Astrocyte of the spinal cord (primary cell): ENCODE measurements around the gene GFER.
A peak's percentile ranks its signal among the peaks of the same experiment; 100 is the strongest.

ENCODE experiments used
- DNase-seq: peaks from one replicate; pipeline ENCODE4 v3.0.0; 2011; ENCODE audit warnings: low read depth, low spot score
- H3K4me3 ChIP-seq: 2 replicates; pipeline ENCODE4 v1.5.1; 2011; ENCODE audit warnings: low read depth, mild to moderate bottlenecking, low read length, moderate library complexity
- in situ Hi-C: cut with HindIII; loops from 2 replicates; pipeline ENCODE4 v1.10.0; 2017; ENCODE audit warnings: low sequenced_read_pairs
- TF ChIP-seq, protein P1 (sequence below): IDR thresholded peaks from 2 replicates; pipeline ENCODE4 v1.5.1; 2012; ENCODE audit warnings: low read depth, mild to moderate bottlenecking, low read length, inconsistent platforms

GFER gene

DNA sequence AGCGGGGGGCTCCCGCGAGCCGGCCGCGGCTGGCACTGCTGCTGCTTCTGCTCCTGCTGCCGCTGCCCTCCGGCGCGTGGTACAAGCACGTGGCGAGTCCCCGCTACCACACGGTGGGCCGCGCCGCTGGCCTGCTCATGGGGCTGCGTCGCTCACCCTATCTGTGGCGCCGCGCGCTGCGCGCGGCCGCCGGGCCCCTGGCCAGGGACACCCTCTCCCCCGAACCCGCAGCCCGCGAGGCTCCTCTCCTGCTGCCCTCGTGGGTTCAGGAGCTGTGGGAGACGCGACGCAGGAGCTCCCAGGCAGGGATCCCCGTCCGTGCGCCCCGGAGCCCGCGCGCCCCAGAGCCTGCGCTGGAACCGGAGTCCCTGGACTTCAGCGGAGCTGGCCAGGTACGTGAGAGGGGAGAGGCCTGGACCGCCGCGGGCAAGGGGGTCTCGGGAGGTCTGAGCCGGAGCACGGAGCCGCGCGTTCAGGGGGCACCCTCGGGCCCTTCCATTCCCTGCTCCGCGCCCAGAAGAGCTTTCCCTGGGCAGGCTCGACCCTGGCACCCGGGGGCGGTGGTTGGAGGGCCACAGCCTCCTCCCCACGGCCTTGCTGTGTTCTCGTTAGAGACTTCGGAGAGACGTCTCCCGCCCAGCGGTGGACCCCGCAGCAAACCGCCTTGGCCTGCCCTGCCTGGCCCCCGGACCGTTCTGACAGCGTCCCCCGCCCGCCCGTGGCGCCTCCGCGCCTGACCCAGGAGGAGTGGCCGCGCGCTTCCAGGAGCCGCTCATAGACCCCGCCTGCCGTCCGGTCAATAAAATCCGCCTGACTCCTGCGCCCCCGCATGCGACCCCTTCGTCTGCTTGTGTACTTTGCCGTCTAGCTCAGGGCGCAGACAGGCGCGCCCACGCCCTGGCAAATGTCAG lies 36.2 kb downstream of the GFER start:
- no peak for DNase-seq
- TF ChIP-seq, protein P1, sequence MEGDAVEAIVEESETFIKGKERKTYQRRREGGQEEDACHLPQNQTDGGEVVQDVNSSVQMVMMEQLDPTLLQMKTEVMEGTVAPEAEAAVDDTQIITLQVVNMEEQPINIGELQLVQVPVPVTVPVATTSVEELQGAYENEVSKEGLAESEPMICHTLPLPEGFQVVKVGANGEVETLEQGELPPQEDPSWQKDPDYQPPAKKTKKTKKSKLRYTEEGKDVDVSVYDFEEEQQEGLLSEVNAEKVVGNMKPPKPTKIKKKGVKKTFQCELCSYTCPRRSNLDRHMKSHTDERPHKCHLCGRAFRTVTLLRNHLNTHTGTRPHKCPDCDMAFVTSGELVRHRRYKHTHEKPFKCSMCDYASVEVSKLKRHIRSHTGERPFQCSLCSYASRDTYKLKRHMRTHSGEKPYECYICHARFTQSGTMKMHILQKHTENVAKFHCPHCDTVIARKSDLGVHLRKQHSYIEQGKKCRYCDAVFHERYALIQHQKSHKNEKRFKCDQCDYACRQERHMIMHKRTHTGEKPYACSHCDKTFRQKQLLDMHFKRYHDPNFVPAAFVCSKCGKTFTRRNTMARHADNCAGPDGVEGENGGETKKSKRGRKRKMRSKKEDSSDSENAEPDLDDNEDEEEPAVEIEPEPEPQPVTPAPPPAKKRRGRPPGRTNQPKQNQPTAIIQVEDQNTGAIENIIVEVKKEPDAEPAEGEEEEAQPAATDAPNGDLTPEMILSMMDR, result no peak
- no peak overlapping the region for H3K4me3 ChIP-seq
- in situ Hi-C loops, result no loop called here

DNA sequence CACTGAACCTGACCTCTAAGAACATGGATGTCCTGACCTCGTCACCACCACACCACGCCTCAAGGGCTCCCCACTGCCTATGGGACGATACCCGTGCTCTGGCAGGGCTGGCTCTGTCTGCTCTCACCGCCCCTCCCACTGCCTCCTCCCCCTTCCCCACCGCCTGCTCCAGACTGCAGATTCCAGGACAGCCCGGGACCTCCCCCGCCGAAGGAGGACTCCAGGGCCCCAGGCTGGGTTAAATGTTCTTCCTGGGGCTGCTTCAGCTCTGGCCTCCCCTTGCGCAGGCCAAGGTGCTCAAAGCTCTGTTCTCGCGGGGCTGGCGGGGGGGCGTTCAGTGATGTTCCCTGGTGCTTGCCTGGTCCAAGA lies 38.7 kb downstream of the GFER start:
- peak overlapping the region; percentile 34 for H3K4me3 ChIP-seq
- DNase-seq, result no peak

DNA sequence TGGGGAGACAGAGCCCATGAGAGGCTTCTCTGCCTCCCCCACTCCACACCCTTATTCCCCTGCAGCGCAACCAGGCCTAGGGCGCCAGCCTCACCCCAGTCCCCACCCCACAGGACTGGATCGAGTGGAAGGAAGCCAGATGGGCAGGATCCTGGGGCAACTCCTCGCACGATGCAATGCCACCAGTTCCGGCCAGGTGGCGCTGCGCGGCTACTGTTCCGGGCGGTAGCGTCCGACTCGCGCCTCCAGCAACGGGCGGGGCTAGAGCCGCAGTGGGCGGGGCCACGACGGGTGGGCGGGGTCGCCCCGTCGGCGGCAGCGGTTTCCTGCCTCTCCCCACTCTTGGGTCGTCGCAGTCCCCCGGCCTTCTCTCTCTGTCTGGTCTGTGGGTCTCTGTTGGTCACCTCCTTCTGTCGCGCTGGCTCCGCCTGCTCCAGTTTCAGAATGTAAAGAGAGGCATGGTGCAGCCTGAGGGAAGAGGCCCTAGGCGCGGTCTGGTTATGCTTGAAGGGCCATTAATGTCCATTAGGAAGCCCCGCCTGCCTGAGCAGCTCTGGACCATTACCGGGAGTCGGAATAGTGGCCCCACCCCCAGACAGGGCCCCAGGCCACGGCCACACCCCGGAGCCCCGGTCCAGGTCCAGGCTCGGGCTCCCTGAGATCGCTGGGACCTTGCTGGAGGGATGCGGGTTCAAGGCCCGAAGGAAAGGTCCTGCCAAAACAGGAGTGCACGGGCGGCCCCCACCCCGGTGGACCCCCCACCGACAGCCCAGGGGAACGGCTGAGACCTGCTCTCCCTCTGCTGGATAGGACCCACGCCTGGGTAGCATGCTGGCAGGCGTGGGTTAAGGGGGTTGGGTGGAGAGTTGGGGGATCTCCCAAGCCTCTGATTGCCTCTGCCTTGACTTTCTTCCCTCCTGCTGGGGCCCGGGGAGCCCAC lies 39.4 kb downstream of the GFER start:
- DNase-seq, result peak; percentile 83
- H3K4me3 ChIP-seq, result peak overlapping the region; percentile 34
- in situ Hi-C loops, result no loop called here
- TF ChIP-seq, protein P1, result peak; percentile 93

More for the DNA sequence above, 38.7 kb downstream of the GFER start:
- TF ChIP-seq, protein P1, result no peak
- in situ Hi-C loops, result no loop called here

DNA sequence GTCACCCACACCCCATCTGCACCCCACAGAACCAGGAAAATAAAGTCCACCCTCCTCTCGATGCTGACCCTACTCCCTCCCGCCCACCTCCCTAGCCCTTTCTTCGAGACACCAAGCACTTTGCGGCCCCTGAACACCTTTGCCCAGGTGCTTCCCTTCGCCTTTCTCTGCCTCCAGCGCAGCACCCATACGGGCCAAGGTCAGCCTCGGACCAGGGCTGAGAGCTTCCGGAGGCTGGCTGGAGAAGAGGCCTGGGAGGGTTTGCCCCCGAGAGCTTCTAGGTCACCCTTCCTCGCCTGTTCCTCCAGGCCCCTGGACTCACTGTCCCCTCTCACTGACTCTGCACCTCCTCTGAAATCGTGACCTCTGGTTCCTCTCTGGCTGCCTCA lies 40.0 kb downstream of the GFER start:
- no peak for DNase-seq
- H3K4me3 ChIP-seq, result no peak overlapping the region
- TF ChIP-seq, protein P1, result no peak
- in situ Hi-C loops, result no loop called here

DNA sequence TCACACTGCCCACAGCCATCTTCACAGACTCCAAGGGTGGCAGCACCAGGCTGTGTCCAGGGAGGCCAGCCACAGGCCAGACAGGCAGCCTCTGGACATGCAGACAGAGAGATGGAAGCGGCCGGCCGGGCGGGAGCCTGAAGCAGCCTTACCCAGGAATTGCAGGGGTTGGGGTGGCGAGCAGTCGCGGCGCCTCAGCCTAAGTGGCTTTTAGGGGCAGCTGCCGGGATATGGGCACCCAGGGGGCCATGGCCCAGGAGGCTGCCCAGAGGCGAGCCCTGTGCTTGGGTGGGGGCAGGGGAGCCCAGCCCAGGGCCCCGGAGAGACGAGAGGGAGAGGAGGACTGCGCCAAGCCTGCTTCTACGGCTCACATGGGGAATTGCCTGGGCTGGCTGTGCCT lies 41.3 kb downstream of the GFER start:
- no peak for DNase-seq
- TF ChIP-seq, protein P1, result no peak
- no peak overlapping the region for H3K4me3 ChIP-seq
- in situ Hi-C loops, result no loop called here

DNA sequence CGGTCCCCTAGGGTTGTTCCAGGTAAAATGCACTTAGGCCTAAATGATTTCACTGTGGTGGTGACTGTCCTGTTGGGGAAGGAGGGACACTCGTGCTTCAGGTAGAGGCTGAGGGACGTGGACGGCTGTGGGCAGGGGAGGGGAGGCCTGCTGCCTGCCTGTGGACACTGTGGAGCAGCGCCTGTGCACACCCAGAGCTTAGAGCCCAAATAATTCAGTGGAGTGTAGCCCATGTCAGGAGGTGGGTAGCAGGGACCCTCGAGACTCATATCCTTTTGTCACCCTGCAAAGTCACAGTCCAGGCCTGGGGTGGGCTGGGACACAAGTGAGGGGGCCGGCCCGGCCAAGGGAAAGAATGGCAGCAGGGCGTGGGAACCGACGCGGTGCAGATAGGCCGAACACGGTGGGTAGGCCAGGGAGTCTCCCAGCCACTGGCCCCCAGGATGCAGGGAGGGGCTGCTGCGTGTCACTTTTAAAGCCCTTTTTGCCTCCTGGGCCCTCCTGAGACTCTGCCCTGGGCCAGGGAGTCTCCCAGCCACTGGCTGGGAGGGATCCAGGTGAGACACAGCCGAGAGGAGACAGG lies 42.0 kb downstream of the GFER start:
- in situ Hi-C loops, result no loop called here
- TF ChIP-seq, protein P1, result no peak
- H3K4me3 ChIP-seq, result no peak overlapping the region
- no peak for DNase-seq
